PFSK-1 (cell line): ENCODE results near the gene BCL7B.

Source experiments
- POLR2AphosphoS5 ChIP-seq: IDR thresholded peaks from 2 replicates; pipeline ENCODE4 v1.6.1; 2012; ENCODE audit warnings: low read depth, mild to moderate bottlenecking, control low read depth, low read length, moderate library complexity
- SIN3A ChIP-seq: IDR thresholded peaks from 2 replicates; pipeline ENCODE4 v1.6.1; 2012; ENCODE audit warnings: mild to moderate bottlenecking, low read length, moderate library complexity, borderline replicate concordance; ENCODE audit not compliant: insufficient read depth
- TAF1 ChIP-seq: IDR thresholded peaks from 2 replicates; pipeline ENCODE4 v1.6.1; 2012; ENCODE audit warnings: low read length, control low read depth, borderline replicate concordance; ENCODE audit not compliant: insufficient read depth
- TF ChIP-seq, protein P1 (sequence below), 2 experiments: IDR thresholded peaks; 2 replicates each; pipeline versions ENCODE4 v1.6.1 to v1.8.0; 2011 to 2012; ENCODE audit warnings: low read depth in 2 of 2, low read length in 2 of 2, control low read depth in 1 of 2, inconsistent platforms in 1 of 2, mild to moderate bottlenecking in 1 of 2, moderate library complexity in 1 of 2; ENCODE audit not compliant: insufficient read depth in 1 of 2

GRCh38 chr7:73602721-73603651, 45.5 kb upstream of the BCL7B start:
- TF ChIP-seq POLR2AphosphoS5 (no peak), TAF1 (no peak), SIN3A (no peak)
- TF ChIP-seq, protein P1, sequence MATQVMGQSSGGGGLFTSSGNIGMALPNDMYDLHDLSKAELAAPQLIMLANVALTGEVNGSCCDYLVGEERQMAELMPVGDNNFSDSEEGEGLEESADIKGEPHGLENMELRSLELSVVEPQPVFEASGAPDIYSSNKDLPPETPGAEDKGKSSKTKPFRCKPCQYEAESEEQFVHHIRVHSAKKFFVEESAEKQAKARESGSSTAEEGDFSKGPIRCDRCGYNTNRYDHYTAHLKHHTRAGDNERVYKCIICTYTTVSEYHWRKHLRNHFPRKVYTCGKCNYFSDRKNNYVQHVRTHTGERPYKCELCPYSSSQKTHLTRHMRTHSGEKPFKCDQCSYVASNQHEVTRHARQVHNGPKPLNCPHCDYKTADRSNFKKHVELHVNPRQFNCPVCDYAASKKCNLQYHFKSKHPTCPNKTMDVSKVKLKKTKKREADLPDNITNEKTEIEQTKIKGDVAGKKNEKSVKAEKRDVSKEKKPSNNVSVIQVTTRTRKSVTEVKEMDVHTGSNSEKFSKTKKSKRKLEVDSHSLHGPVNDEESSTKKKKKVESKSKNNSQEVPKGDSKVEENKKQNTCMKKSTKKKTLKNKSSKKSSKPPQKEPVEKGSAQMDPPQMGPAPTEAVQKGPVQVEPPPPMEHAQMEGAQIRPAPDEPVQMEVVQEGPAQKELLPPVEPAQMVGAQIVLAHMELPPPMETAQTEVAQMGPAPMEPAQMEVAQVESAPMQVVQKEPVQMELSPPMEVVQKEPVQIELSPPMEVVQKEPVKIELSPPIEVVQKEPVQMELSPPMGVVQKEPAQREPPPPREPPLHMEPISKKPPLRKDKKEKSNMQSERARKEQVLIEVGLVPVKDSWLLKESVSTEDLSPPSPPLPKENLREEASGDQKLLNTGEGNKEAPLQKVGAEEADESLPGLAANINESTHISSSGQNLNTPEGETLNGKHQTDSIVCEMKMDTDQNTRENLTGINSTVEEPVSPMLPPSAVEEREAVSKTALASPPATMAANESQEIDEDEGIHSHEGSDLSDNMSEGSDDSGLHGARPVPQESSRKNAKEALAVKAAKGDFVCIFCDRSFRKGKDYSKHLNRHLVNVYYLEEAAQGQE (IDR thresholded peaks at IDR 0.05; ENCODE audit: insufficient read depth in 1 of 2, low read depth in 2 of 2, low read length in 2 of 2) = no peak
